Psoas muscle (tissue), 8 donors: Measurements from ENCODE around the gene NUP98. TPM values are rescaled to one million over a fixed set of nuclear protein-coding genes. Genes with fewer than 3 reads are reported as not detected.

Source experiments
- ATAC-seq, 4 donors: fragments of 200-7000 bp; cut with Tn5 transposase; one replicate each; pipeline ENCODE4 v1.9.1; 2020; ENCODE audit warnings: moderate library complexity in 3 of 4, mild to moderate bottlenecking in 2 of 4
- DNase-seq, 2 donors: peaks; one replicate each; pipeline ENCODE4 v3.0.0-alpha.2; 2020
- H3K27ac ChIP-seq: fragments of 200-600 bp; one replicate; pipeline ENCODE4 v1.8.0; 2022
- H3K27me3 ChIP-seq, 3 donors: fragments of 200-600 bp in 1 of 3; one replicate each; pipeline versions ENCODE4 v1.6.1 to v1.8.0; 2013 to 2022; ENCODE audit warnings: low read length in 2 of 3, mild to moderate bottlenecking in 2 of 3, moderate library complexity in 1 of 3; ENCODE audit not compliant: insufficient read depth in 3 of 3
- H3K36me3 ChIP-seq, 2 donors: fragments of 200-600 bp in 1 of 2; one replicate each; pipeline versions ENCODE4 v1.6.1 to v1.8.0; 2013 to 2022; ENCODE audit warnings: low read depth in 1 of 2, mild to moderate bottlenecking in 1 of 2, moderate library complexity in 1 of 2; ENCODE audit not compliant: insufficient read depth in 1 of 2
- H3K4me1 ChIP-seq: fragments of 200-600 bp; one replicate; pipeline ENCODE4 v1.8.0; 2022
- H3K4me3 ChIP-seq: fragments of 200-600 bp; one replicate; pipeline ENCODE4 v1.8.0; 2022; ENCODE audit warnings: mild to moderate bottlenecking
- H3K9me3 ChIP-seq: fragments of 200-600 bp; one replicate; pipeline ENCODE4 v1.8.0; 2022
- CTCF ChIP-seq: fragments of 200-600 bp; IDR thresholded peaks from one replicate; pipeline ENCODE4 v1.8.0; 2022; ENCODE audit warnings: antibody characterized with exemption
- WGBS, 3 donors: extraction: QIAGEN DNeasy Blood & Tissue Kit; methylation state at CpG; one replicate each; pipeline versions ENCODE4 v1.1.6 to v1.1.7; 2013; 5-methylcytosine and 5-hydroxymethylcytosine counted together
- intact Hi-C, 2 donors: fragments of 100-400 bp; cut with DNase I; formaldehyde crosslinking; loops; one replicate each; pipeline versions ENCODE4 v1.11.0 to v1.14.2; 2022
- polyA plus RNA-seq, 3 donors: library from polyadenylated mRNA; stranded (reverse); fragments of 200-250 nt; gene quantifications; one replicate each; pipeline ENCODE4 v1.2.3, GENCODE V29; 2013
- total RNA-seq, 4 donors: library from RNA; stranded (reverse); fragmentation: NEBNext Ultra II Directional in 2 of 4; extraction: Animal tissue kit (Norgen Biotek cat#: 25700) in 2 of 4; gene quantifications; one replicate each; pipeline versions ENCODE4 v1.2.1 to v1.2.4, GENCODE V29; 2021 to 2023
- donor health status: healthy with polysubstance abuse.
- donor health status: DM: no; HTN: no; CAD: no; lungs with moderate emphysema.
- donor health status: Bipolar disorder and iron deficiency.
- donor health status: healthy.
- donor health status: DM: yes; HTN: yes; CAD: no.
- donor health status: DM: no; HTN: no; CAD: no.
- donor health status: DM: no; HTN: no; CAD: no.
- donor health status: DM: yes; HTN: yes; CAD: no.

Gene NUP98
- total and polyA plus RNA-seq, 7 donors = 25.9 to 85.1 (median 59.3) TPM

GRCh38 chr11:3684129-3684818, 113.1 kb downstream of the NUP98 start:
- H3K27me3 ChIP-seq = no peaks in the 10 kb centered on the region
- ATAC-seq = peak in 2 of 4 donors; percentile 3 to 21
- H3K27ac ChIP-seq = peak overlapping the region; percentile 58
- no peak for TF ChIP-seq CTCF
- intact Hi-C loops = no loop called here
- H3K4me1 ChIP-seq = peaks cover 17% of the 10 kb centered on the region
- no peaks in the 10 kb centered on the region for H3K9me3 ChIP-seq
- no peak for DNase-seq
- peaks cover 19 to 97% of the 10 kb centered on the region in 2 donors for H3K36me3 ChIP-seq
- 85 to 97% (median 93%) methylated on average over 12 of the region's 12 CpGs for whole genome bisulfite sequencing, 3 donors
- H3K4me3 ChIP-seq = peak overlapping the region; percentile 5

- Histone ChIP-seq H3K4me1 (peaks cover 17% of the 10 kb centered on the region), H3K27ac (no peak overlapping the region), H3K4me3 (no peak overlapping the region), H3K9me3 (no peaks in the 10 kb centered on the region), H3K36me3 (peaks cover 20 to 97% of the 10 kb centered on the region in 2 donors), H3K27me3 (no peaks in the 10 kb centered on the region)
- intact Hi-C loops = no loop called here
- no peak for DNase-seq
- no peak for ATAC-seq
- no peak for TF ChIP-seq CTCF
- 95 to 96% (median 96%) methylated on average over 9 of the region's 9 CpGs for WGBS, 3 donors
Observed at GRCh38 chr11:3683039-3683438, 114.3 kb downstream of the NUP98 start.

- no peak for ATAC-seq
- 94 to 97% (median 95%) methylated on average over 3 of the region's 3 CpGs for WGBS, 3 donors
Observed at GRCh38 chr11:3679077-3679476, 118.3 kb downstream of the NUP98 start.

GRCh38 chr11:3675971-3676370, 121.4 kb downstream of the NUP98 start:
- TF ChIP-seq CTCF = no peak
- Histone ChIP-seq H3K36me3 (peaks cover 16 to 100% of the 10 kb centered on the region in 2 donors), H3K4me3 (no peak overlapping the region), H3K9me3 (no peaks in the 10 kb centered on the region), H3K27me3 (no peaks in the 10 kb centered on the region), H3K27ac (no peak overlapping the region), H3K4me1 (no peaks in the 10 kb centered on the region)
- WGBS, 3 donors = 94 to 96% (median 95%) methylated on average over 11 of the region's 11 CpGs
- intact Hi-C loops = no loop called here
- DNase-seq (no peak), ATAC-seq (no peak)

More at GRCh38 chr11:3679077-3679476, 118.3 kb downstream of the NUP98 start:
- intact Hi-C loops = no loop called here
- Histone ChIP-seq H3K4me1 (no peaks in the 10 kb centered on the region), H3K36me3 (peaks cover 26 to 97% of the 10 kb centered on the region in 2 donors), H3K4me3 (no peak overlapping the region), H3K27me3 (no peaks in the 10 kb centered on the region), H3K27ac (no peak overlapping the region), H3K9me3 (no peaks in the 10 kb centered on the region)
- no peak for TF ChIP-seq CTCF
- no peak for DNase-seq

GRCh38 chr11:3674189-3674588, 123.2 kb downstream of the NUP98 start:
- no peak for TF ChIP-seq CTCF

More at GRCh38 chr11:3674189-3674588, 123.2 kb downstream of the NUP98 start:
- no peak for DNase-seq
- H3K27ac ChIP-seq = no peak overlapping the region
- peaks cover 6 to 95% of the 10 kb centered on the region in 2 donors for H3K36me3 ChIP-seq
- H3K4me1 ChIP-seq = no peaks in the 10 kb centered on the region
- no peaks in the 10 kb centered on the region for H3K9me3 ChIP-seq
- peak in 3 of 4 donors; percentile 39 to 42 (median 40) for ATAC-seq
- 93 to 98% (median 95%) methylated on average over 1 of the region's 1 CpG for WGBS, 3 donors
- no peak overlapping the region for H3K4me3 ChIP-seq
- no peaks in the 10 kb centered on the region for H3K27me3 ChIP-seq
- intact Hi-C loops = no loop called here
